HG03575 (cell line): ENCODE data around the gene ZPR1.
"Not testable (repeated sequence)": the region's sequence is repeated elsewhere in the genome, so short reads cannot be mapped to it uniquely, and the experiment has no call there.

Experiments used
- ATAC-seq: cut with Tn5 transposase; IDR thresholded peaks from one replicate; pipeline ENCODE4 v1.9.1; 2021; ENCODE audit not compliant: unreplicated experiment, insufficient number of reproducible peaks, low FRiP score; ENCODE audit errors: extremely low read depth

ZPR1 gene, protein sequence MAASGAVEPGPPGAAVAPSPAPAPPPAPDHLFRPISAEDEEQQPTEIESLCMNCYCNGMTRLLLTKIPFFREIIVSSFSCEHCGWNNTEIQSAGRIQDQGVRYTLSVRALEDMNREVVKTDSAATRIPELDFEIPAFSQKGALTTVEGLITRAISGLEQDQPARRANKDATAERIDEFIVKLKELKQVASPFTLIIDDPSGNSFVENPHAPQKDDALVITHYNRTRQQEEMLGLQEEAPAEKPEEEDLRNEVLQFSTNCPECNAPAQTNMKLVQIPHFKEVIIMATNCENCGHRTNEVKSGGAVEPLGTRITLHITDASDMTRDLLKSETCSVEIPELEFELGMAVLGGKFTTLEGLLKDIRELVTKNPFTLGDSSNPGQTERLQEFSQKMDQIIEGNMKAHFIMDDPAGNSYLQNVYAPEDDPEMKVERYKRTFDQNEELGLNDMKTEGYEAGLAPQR

DNA sequence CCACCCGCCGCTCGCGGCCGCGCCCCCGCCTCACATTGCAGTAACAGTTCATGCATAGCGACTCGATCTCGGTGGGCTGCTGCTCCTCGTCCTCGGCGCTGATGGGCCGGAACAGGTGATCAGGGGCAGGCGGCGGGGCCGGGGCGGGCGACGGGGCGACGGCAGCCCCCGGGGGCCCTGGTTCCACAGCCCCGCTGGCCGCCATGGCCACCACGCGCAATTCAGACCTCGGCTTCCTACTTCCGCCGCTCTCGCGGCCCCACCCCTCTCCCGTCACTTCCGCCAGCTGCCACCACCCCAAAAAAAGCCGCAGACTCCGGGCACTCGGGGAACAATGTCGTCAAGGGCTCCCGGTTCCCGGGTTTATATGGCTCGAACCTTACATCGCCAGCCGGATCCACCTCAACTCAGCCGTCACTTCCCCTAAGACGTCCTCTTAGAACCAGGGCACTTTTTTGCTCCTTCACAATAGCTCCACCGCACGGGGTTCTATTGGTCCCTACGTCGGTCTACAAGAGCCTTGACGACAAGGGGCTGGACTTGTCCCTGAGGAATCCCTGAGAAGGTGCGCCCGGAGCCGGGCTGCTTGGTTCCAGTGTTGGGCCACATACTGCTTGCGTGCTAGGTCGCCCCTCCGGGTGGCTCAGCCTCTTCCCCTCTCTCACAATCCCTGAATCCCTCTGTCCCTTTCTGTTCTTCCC is at the start of gene ZPR1:
ZPR1 (minus strand) TSS at position 238 of the 701 bp plus-strand sequence; CDS start at position 205, 33 bp downstream.
- no peak for ATAC-seq

GRCh38 chr11:116836632-116836991 is 48.8 kb upstream of the ZPR1 start:
- ATAC-seq, result no peak

- ATAC-seq, result no peak
Measured at GRCh38 chr11:116835791-116836631, 48.2 kb upstream of the ZPR1 start.

DNA sequence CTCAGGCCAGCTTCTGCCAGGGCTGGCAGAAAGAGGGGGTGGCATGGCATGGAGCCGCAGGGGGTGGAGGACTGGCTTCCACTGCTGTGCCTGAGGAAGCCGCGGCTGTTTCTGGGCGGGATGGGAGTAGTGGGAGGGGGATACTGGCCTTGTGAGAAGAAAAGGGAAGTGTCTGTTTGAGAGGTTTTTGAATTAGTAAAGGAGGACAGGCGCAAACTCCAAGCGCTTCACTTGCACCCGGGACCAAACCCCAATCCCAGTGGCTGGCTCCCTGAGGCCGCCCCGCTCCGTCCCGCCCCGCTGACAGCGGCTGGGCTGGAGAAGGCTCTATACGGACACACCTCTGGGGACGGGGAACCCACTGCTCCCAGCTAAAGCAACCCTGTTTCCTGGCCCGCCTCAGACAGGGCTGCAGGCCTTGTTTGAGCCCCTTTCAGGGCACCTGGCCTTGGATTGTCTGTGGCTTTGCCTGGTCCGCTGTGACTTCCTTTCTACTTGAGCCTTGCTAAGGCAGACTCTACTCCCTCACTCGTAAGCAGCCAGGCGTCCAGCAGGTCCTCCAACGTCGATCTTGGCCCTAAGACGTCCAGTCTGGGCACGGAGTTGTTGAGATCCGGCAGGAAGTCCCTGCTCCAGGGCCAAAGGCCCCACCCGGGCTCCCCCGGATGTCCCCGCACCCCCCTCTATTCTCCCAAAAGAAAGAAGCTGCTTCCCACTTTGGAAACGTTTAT is 47.4 kb upstream of the ZPR1 start:
- no peak for ATAC-seq

DNA sequence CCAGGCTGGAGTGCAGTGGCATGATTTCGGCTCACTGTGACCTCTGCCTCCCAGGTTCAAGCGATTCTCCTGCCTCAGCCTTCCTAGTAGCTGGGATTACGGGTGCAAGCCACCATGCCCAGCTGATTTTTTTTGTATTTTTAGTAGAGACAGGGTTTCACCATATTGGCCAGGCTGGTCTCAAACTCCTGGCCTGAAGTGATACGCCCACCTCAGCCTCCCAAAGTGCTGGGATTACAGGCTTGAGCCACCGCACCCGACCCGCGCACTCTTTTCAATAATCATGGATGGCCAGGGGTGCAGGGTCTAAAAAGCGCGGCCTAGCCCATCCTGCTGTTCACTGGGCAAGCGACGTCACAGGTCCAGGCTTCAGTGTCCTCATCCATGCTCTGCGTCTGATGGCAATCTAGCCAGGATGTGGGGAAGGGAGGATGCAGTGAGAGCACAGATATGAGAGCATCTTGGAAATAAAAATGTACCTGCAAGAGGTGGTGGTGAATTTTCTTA is 46.8 kb upstream of the ZPR1 start:
- ATAC-seq, result not testable (repeated sequence)

DNA sequence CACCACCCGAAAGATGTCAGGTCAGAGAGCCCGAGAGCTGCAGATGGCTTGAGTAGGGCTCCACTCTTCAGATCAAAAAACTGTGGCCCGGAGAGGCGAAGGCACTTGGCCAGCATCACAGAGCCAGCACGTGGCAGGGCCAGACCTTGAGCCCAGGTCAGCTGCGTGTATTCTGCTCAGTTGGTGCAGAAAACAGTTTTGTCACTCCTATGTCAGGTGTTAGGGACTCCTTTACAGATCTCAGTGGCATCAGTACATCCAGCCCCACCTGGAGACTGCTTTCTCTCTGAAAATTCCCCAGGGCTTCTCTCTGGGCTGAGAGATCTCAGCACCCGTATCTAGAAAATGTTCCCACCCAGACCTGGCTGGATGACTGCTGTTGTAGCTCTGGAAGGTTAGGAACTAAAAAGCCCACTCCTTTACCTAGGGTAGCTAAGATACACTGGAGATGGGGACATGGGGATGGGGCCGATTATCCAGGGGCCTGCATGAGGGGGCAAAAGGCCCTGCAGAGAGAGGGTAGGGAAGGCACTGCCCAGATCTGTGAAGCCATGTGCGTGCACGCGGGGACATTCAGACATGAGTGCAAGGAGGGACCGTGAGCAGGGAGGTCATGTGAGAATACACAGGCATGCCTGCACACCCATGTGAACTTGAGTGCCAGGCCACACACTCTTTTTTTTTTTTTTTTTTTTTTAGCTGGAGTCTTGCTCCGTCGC is 46.2 kb upstream of the ZPR1 start:
- no peak for ATAC-seq

GRCh38 chr11:116833491-116833815 is 45.6 kb upstream of the ZPR1 start:
- no peak for ATAC-seq

DNA sequence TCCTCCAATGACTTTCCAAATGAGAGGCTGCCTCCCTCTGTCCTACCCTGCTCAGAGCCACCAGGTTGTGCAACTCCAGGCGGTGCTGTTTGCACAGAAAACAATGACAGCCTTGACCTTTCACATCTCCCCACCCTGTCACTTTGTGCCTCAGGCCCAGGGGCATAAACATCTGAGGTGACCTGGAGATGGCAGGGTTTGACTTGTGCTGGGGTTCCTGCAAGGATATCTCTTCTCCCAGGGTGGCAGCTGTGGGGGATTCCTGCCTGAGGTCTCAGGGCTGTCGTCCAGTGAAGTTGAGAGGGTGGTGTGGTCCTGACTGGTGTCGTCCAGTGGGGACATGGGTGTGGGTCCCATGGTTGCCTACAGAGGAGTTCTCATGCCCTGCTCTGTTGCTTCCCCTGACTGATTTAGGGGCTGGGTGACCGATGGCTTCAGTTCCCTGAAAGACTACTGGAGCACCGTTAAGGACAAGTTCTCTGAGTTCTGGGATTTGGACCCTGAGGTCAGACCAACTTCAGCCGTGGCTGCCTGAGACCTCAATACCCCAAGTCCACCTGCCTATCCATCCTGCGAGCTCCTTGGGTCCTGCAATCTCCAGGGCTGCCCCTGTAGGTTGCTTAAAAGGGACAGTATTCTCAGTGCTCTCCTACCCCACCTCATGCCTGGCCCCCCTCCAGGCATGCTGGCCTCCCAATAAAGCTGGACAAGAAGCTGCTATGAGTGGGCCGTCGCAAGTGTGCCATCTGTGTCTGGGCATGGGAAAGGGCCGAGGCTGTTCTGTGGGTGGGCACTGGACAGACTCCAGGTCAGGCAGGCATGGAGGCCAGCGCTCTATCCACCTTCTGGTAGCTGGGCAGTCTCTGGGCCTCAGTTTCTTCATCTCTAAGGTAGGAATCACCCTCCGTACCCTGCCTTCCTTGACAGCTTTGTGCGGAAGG is 44.8 kb upstream of the ZPR1 start:
- ATAC-seq, result no peak

DNA sequence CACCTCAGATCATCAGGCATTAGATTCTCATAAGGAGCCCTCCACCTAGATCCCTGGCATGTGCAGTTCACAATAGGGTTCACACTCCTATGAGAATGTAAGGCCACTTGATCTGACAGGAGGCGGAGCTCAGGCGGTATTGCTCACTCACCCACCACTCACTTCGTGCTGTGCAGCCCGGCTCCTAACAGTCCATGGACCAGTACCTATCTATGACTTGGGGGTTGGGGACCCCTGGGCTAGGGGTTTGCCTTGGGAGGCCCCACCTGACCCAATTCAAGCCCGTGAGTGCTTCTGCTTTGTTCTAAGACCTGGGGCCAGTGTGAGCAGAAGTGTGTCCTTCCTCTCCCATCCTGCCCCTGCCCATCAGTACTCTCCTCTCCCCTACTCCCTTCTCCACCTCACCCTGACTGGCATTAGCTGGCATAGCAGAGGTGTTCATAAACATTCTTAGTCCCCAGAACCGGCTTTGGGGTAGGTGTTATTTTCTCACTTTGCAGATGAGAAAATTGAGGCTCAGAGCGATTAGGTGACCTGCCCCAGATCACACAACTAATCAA is 44.0 kb upstream of the ZPR1 start:
- ATAC-seq, result no peak

- ATAC-seq, result no peak
Measured at GRCh38 chr11:116830184-116830912, 42.5 kb upstream of the ZPR1 start.

GRCh38 chr11:116829525-116830183 is 41.8 kb upstream of the ZPR1 start, which contains the start of gene APOC3:
Gene APOC3, plus strand, starts transcription at chr11:116829907. Its CDS starts 676 bp downstream, at chr11:116830583.
- ATAC-seq, result no peak

GRCh38 chr11:116828632-116829524 is 41.1 kb upstream of the ZPR1 start:
- ATAC-seq, result no peak

- no peak for ATAC-seq
Measured at GRCh38 chr11:116827461-116827860, 39.6 kb upstream of the ZPR1 start.

DNA sequence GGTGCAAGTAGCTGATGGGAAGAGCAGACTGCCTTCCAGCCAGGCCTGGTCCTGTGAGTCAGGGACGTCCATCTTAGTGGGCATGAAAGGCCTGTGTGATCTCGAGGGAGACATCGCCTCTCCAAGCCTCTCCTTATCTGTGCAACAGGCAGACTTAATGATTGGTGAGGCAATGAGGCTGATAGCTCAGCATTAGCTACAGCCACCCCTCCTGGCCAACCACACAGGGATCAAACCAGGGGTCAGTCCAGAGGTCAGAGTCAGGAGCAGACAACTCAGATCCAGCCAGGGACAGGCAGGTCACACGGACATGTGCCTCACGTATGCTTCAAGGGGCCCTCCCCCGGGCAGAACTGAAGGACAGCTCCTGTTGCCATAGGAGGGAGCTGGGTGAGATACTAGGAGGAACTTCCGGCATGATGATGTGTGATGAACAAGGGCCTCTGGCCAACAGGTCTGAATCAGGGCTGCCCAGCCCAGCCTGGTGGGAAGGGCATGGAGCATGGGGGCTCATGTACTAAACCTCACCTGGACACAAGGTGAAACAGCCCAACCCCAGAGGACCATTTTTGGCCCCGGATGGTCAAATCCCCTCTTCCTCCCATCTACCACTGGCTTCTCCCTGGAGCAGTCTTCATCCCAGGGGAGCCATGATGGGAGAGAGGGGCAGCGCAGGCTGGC is 39.1 kb upstream of the ZPR1 start:
- no peak for ATAC-seq
